ENCODE results near the gene MYL4.
"Not testable (repeated sequence)": the region's sequence is repeated elsewhere in the genome, so short reads cannot be mapped to it uniquely, and the experiment has no call there.

The MYL4 gene

GRCh38 chr17:47224077-47224476 lies 14.9 kb downstream of the MYL4 start:
- not testable (repeated sequence) for H3K9ac ChIP-seq (ENCODE audit: low read depth, low read length); H3K4me3 ChIP-seq (ENCODE audit: low read length); H3K9me3 ChIP-seq (ENCODE audit: insufficient read depth, low read depth, low read length); H3K27ac ChIP-seq (ENCODE audit: low read length); H3K4me1 ChIP-seq (ENCODE audit: insufficient read depth, low read length); H3K36me3 ChIP-seq (ENCODE audit: insufficient read depth, low read depth, low read length); H3K27me3 ChIP-seq (ENCODE audit: insufficient read depth, low read length)

GRCh38 chr17:47224966-47225365 lies 15.8 kb downstream of the MYL4 start:
- no peak overlapping the region for H3K9ac ChIP-seq (ENCODE audit: low read depth, low read length)
- H3K4me1 ChIP-seq (ENCODE audit: insufficient read depth, low read length), result peaks cover 8% of the 10 kb centered on the region
- H3K4me3 ChIP-seq (ENCODE audit: low read length), result no peak overlapping the region

GRCh38 chr17:47225436-47225858 lies 16.3 kb downstream of the MYL4 start:
- H3K4me1 ChIP-seq (ENCODE audit: insufficient read depth, low read length), result peaks cover 11% of the 10 kb centered on the region
- peaks cover 7% of the 10 kb centered on the region for H3K27me3 ChIP-seq (ENCODE audit: insufficient read depth, low read length)
- H3K36me3 ChIP-seq (ENCODE audit: insufficient read depth, low read depth, low read length), result no peaks in the 10 kb centered on the region
- H3K27ac ChIP-seq (ENCODE audit: low read length), result no peak overlapping the region
- H3K4me3 ChIP-seq (ENCODE audit: low read length), result no peak overlapping the region
- no peak overlapping the region for H3K9ac ChIP-seq (ENCODE audit: low read depth, low read length)
- no peaks in the 10 kb centered on the region; the same call in 1 of the 2 replicates for H3K9me3 ChIP-seq (ENCODE audit: insufficient read depth, low read depth, low read length)

More at GRCh38 chr17:47224966-47225365, 15.8 kb downstream of the MYL4 start:
- no peaks in the 10 kb centered on the region; the same call in 1 of the 2 replicates for H3K9me3 ChIP-seq (ENCODE audit: insufficient read depth, low read depth, low read length)
- no peaks in the 10 kb centered on the region for H3K36me3 ChIP-seq (ENCODE audit: insufficient read depth, low read depth, low read length)
- no peak overlapping the region for H3K27ac ChIP-seq (ENCODE audit: low read length)
- peaks cover 5% of the 10 kb centered on the region for H3K27me3 ChIP-seq (ENCODE audit: insufficient read depth, low read length)

- Histone ChIP-seq H3K9me3 (ENCODE audit: insufficient read depth, low read depth, low read length) (no peaks in the 10 kb centered on the region; the same call in 1 of the 2 replicates), H3K4me3 (ENCODE audit: low read length) (no peak overlapping the region), H3K9ac (ENCODE audit: low read depth, low read length) (no peak overlapping the region), H3K27me3 (ENCODE audit: insufficient read depth, low read length) (peaks cover 10% of the 10 kb centered on the region), H3K4me1 (ENCODE audit: insufficient read depth, low read length) (peaks cover 5% of the 10 kb centered on the region), H3K27ac (ENCODE audit: low read length) (no peak overlapping the region), H3K36me3 (ENCODE audit: insufficient read depth, low read depth, low read length) (no peaks in the 10 kb centered on the region)
Observed at GRCh38 chr17:47225911-47226688, 17.0 kb downstream of the MYL4 start.

GRCh38 chr17:47227862-47228261 lies 18.7 kb downstream of the MYL4 start:
- Histone ChIP-seq H3K36me3 (ENCODE audit: insufficient read depth, low read depth, low read length) (no peaks in the 10 kb centered on the region), H3K4me1 (ENCODE audit: insufficient read depth, low read length) (peaks cover 5% of the 10 kb centered on the region), H3K27ac (ENCODE audit: low read length) (no peak overlapping the region), H3K27me3 (ENCODE audit: insufficient read depth, low read length) (peaks cover 10% of the 10 kb centered on the region), H3K9ac (ENCODE audit: low read depth, low read length) (no peak overlapping the region), H3K4me3 (ENCODE audit: low read length) (no peak overlapping the region), H3K9me3 (ENCODE audit: insufficient read depth, low read depth, low read length) (no peaks in the 10 kb centered on the region; the same call in 1 of the 2 replicates)

DNA sequence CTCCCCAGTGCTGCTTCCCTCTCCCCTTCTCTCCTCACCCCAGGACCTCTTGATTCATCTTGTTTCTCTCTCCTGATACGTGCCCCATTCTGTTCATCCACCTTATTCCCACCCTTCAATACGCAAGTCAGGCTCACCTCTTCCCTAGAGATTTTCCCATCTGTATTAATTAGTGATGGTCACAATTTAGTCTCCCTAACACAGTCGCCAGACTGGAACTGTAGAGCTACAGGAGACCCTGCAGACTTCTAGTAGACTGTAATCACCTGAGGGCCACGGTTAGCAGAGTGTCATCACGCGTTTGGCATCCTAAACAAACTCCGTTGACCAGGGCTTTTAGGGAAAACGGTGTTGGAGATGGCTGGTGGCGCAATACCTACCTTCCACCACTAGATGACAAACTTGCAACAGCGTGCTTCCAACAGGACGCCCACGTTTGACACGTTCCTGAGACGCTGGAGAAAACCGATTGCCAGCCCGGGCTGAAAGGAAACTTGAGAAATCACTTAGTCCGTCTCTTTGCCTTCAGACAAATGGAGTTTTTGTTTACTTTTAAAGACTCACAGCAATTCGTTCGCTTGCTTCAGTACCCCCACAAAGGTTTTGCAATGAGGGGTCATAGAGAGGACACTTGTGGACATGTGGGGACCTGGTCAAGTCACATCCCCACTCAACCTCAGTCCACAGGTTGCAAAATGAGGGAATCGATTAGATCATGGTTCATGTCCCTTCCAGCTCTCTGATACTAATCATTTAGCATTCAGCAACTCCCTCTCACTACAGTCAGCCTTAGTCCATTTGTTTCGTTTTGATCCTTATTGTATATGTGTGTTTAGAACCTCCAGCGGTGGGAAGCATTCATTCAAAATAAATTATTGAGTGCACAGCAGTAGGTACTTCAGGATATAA lies 20.6 kb downstream of the MYL4 start:
- H3K27me3 ChIP-seq (ENCODE audit: insufficient read depth, low read length), result peaks cover 10% of the 10 kb centered on the region
- H3K4me3 ChIP-seq (ENCODE audit: low read length), result peak overlapping the region; percentile 38; the same call in 1 of the 2 replicates
- no peaks in the 10 kb centered on the region for H3K36me3 ChIP-seq (ENCODE audit: insufficient read depth, low read depth, low read length)
- no peaks in the 10 kb centered on the region for H3K9me3 ChIP-seq (ENCODE audit: insufficient read depth, low read depth, low read length)
- H3K9ac ChIP-seq (ENCODE audit: low read depth, low read length), result no peak overlapping the region
- no peak overlapping the region for H3K27ac ChIP-seq (ENCODE audit: low read length)
- H3K4me1 ChIP-seq (ENCODE audit: insufficient read depth, low read length), result peaks cover 5% of the 10 kb centered on the region

- Histone ChIP-seq H3K9ac (ENCODE audit: low read depth, low read length) (no peak overlapping the region), H3K27me3 (ENCODE audit: insufficient read depth, low read length) (peaks cover 10% of the 10 kb centered on the region), H3K27ac (ENCODE audit: low read length) (no peak overlapping the region), H3K4me1 (ENCODE audit: insufficient read depth, low read length) (peaks cover 5% of the 10 kb centered on the region), H3K36me3 (ENCODE audit: insufficient read depth, low read depth, low read length) (no peaks in the 10 kb centered on the region), H3K9me3 (ENCODE audit: insufficient read depth, low read depth, low read length) (no peaks in the 10 kb centered on the region), H3K4me3 (ENCODE audit: low read length) (no peak overlapping the region)
Observed at GRCh38 chr17:47230864-47231263, 21.7 kb downstream of the MYL4 start.

DNA sequence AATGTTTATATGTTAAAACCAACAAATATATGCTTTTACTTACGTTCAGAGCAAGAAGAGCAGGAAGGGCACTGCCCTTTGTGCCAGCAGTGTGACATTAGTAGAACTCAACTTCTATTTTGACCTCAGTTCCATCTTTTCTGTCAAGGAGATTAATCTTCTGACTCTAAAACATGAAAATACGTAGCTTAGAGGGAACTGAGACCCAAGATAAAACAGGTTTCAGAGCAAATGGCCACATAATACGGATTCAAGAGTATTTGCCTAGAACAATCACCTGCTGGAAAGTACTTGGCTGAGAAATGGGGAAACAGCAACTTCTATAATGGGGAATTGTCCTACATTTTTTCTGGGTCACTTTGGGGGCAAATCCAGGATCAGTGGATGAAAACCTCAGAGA lies 22.2 kb downstream of the MYL4 start:
- H3K4me3 ChIP-seq (ENCODE audit: low read length), result no peak overlapping the region
- peaks cover 10% of the 10 kb centered on the region for H3K27me3 ChIP-seq (ENCODE audit: insufficient read depth, low read length)
- H3K9ac ChIP-seq (ENCODE audit: low read depth, low read length), result no peak overlapping the region
- no peaks in the 10 kb centered on the region for H3K9me3 ChIP-seq (ENCODE audit: insufficient read depth, low read depth, low read length)
- no peaks in the 10 kb centered on the region for H3K36me3 ChIP-seq (ENCODE audit: insufficient read depth, low read depth, low read length)
- H3K4me1 ChIP-seq (ENCODE audit: insufficient read depth, low read length), result peaks cover 5% of the 10 kb centered on the region
- H3K27ac ChIP-seq (ENCODE audit: low read length), result no peak overlapping the region

GRCh38 chr17:47231866-47232265 lies 22.7 kb downstream of the MYL4 start:
- no peaks in the 10 kb centered on the region for H3K9me3 ChIP-seq (ENCODE audit: insufficient read depth, low read depth, low read length)
- peaks cover 10% of the 10 kb centered on the region for H3K27me3 ChIP-seq (ENCODE audit: insufficient read depth, low read length)
- no peak overlapping the region for H3K9ac ChIP-seq (ENCODE audit: low read depth, low read length)
- H3K27ac ChIP-seq (ENCODE audit: low read length), result no peak overlapping the region
- no peak overlapping the region for H3K4me3 ChIP-seq (ENCODE audit: low read length)
- no peaks in the 10 kb centered on the region for H3K36me3 ChIP-seq (ENCODE audit: insufficient read depth, low read depth, low read length)
- peaks cover 5% of the 10 kb centered on the region for H3K4me1 ChIP-seq (ENCODE audit: insufficient read depth, low read length)

GRCh38 chr17:47232465-47232864 lies 23.3 kb downstream of the MYL4 start:
- Histone ChIP-seq H3K9ac (ENCODE audit: low read depth, low read length) (no peak overlapping the region), H3K27ac (ENCODE audit: low read length) (no peak overlapping the region), H3K4me1 (ENCODE audit: insufficient read depth, low read length) (peaks cover 5% of the 10 kb centered on the region), H3K4me3 (ENCODE audit: low read length) (no peak overlapping the region), H3K9me3 (ENCODE audit: insufficient read depth, low read depth, low read length) (no peaks in the 10 kb centered on the region), H3K36me3 (ENCODE audit: insufficient read depth, low read depth, low read length) (no peaks in the 10 kb centered on the region), H3K27me3 (ENCODE audit: insufficient read depth, low read length) (peaks cover 10% of the 10 kb centered on the region)

GRCh38 chr17:47235506-47235905 lies 26.4 kb downstream of the MYL4 start:
- Histone ChIP-seq H3K4me1 (ENCODE audit: insufficient read depth, low read length) (no peaks in the 10 kb centered on the region), H3K36me3 (ENCODE audit: insufficient read depth, low read depth, low read length) (no peaks in the 10 kb centered on the region), H3K9ac (ENCODE audit: low read depth, low read length) (no peak overlapping the region), H3K4me3 (ENCODE audit: low read length) (no peak overlapping the region), H3K9me3 (ENCODE audit: insufficient read depth, low read depth, low read length) (no peaks in the 10 kb centered on the region), H3K27me3 (ENCODE audit: insufficient read depth, low read length) (peaks cover 3% of the 10 kb centered on the region; the same call in 1 of the 2 replicates), H3K27ac (ENCODE audit: low read length) (no peak overlapping the region)
